ENCODE measurements around the gene POU2F2. TPM values are rescaled to one million over a fixed set of nuclear protein-coding genes. Genes with fewer than 3 reads are reported as not detected.

The POU2F2 gene
- total and polyA plus RNA-seq, 2 experiments from 2014 or later = 2.3 to 4.6 TPM

DNA sequence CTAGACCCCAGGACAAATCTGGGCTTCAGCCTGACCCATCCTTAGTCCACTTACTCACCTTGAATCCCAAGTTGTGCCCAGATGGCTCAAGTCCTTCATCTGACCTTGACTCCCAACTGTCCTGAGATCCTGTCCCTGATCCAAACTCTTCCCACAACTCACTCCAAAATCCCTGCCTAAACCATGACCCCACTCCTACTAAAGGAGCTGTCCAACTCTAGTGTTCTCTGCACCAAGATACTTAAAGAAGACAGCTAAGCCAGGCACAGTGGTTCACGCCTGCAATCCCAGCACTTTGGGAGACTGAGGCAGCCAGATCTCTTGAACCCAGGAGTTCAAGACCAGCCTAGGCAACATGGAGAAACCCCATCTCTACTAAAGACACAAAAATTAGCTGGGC lies 8.5 kb downstream of the POU2F2 start:
- Mint-ChIP-seq H3K36me3 (ENCODE audit: low read depth) (peaks cover 3% of the 10 kb centered on the region; the same call in 1 of the 3 replicates), H3K4me1 (peaks cover 14% of the 10 kb centered on the region), H3K9me3 (no peaks in the 10 kb centered on the region), H3K4me3 (no peak overlapping the region), H3K27me3 (ENCODE audit: insufficient read depth, low read depth, poor library complexity) (peaks cover 20% of the 10 kb centered on the region), H3K27ac (no peak overlapping the region)
- Histone ChIP-seq H3K36me3 (ENCODE audit: insufficient read depth) (no peaks in the 10 kb centered on the region), H4K20me1 (replicated peaks; ENCODE audit: insufficient read depth) (0 out of 2 replicates have a peak, but pooled peaks cover 3% of the 10 kb centered on the region), H3K4me1 (ENCODE audit: insufficient read depth) (peaks cover 15% of the 10 kb centered on the region; the same call in 1 of the 2 replicates), H3K79me2 (replicated peaks; ENCODE audit: insufficient read depth) (no peaks in the 10 kb centered on the region), H3K27ac (ENCODE audit: low read depth) (no peak overlapping the region), H2AFZ (no peak overlapping the region), H3K4me2 (no peak overlapping the region), H3K27me3 (ENCODE audit: insufficient read depth) (no peaks in the 10 kb centered on the region), H3K4me3 (no peak overlapping the region), H3F3A (replicated peaks; ENCODE audit: low read depth) (no peaks in the 10 kb centered on the region), H3K9me2 (ENCODE audit: insufficient read depth) (no peaks in the 10 kb centered on the region)
- ATAC-seq = no peak
- no peak for DNase-seq (ENCODE audit: low spot score)
- TF ChIP-seq, protein P1, sequence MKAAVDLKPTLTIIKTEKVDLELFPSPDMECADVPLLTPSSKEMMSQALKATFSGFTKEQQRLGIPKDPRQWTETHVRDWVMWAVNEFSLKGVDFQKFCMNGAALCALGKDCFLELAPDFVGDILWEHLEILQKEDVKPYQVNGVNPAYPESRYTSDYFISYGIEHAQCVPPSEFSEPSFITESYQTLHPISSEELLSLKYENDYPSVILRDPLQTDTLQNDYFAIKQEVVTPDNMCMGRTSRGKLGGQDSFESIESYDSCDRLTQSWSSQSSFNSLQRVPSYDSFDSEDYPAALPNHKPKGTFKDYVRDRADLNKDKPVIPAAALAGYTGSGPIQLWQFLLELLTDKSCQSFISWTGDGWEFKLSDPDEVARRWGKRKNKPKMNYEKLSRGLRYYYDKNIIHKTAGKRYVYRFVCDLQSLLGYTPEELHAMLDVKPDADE (IDR thresholded peaks at IDR 0.05) = no peak
- TF ChIP-seq REST (IDR thresholded peaks at IDR 0.05; ENCODE audit: unreplicated experiment) = no peak
- no peak for TF ChIP-seq CREB1 (CRISPR knock-in tag; IDR thresholded peaks at IDR 0.05; ENCODE audit: low read depth)
- TF ChIP-seq ZNF114 (CRISPR knock-in tag; IDR thresholded peaks at IDR 0.05) = no peak

- ATAC-seq (peak; percentile 37), DNase-seq (ENCODE audit: low spot score) (no peak)
- 0 out of 2 replicates have a peak, but pooled peaks cover 3% of the 10 kb centered on the region for H4K20me1 ChIP-seq (replicated peaks; ENCODE audit: insufficient read depth)
- no peaks in the 10 kb centered on the region for H3K79me2 ChIP-seq (replicated peaks; ENCODE audit: insufficient read depth)
- no peaks in the 10 kb centered on the region for H3F3A ChIP-seq (replicated peaks; ENCODE audit: low read depth)
- H3K9me2 ChIP-seq (ENCODE audit: insufficient read depth) = no peaks in the 10 kb centered on the region
- peaks cover 14% of the 10 kb centered on the region for H3K4me1 Mint-ChIP-seq
- no peak overlapping the region for H3K27ac Mint-ChIP-seq
- H3K4me3 ChIP-seq = no peak overlapping the region
- H3K4me3 Mint-ChIP-seq = no peak overlapping the region
- no peaks in the 10 kb centered on the region for H3K36me3 ChIP-seq (ENCODE audit: insufficient read depth)
- no peaks in the 10 kb centered on the region for H3K27me3 ChIP-seq (ENCODE audit: insufficient read depth)
- H3K27me3 Mint-ChIP-seq (ENCODE audit: insufficient read depth, low read depth, poor library complexity) = peaks cover 23% of the 10 kb centered on the region
- TF ChIP-seq ZNF114 (CRISPR knock-in tag; IDR thresholded peaks at IDR 0.05) (no peak), CTCF (conservative IDR thresholded peaks at IDR 0.05; ENCODE audit: low read depth in 2 of 2) (peak in 1 of 2 experiments; percentile 14; a peak in 1 of 4 replicates)
- H2AFZ ChIP-seq = no peak overlapping the region
- H3K36me3 Mint-ChIP-seq (ENCODE audit: low read depth) = peaks cover 3% of the 10 kb centered on the region; the same call in 1 of the 3 replicates
- no peaks in the 10 kb centered on the region for H3K9me3 Mint-ChIP-seq
- H3K4me2 ChIP-seq = no peak overlapping the region
- H3K4me1 ChIP-seq (ENCODE audit: insufficient read depth) = peaks cover 15% of the 10 kb centered on the region; the same call in 1 of the 2 replicates
- no peak overlapping the region for H3K27ac ChIP-seq (ENCODE audit: low read depth)
These were observed 9.3 kb downstream of the POU2F2 start for GRCh38 chr19:42122691-42123607.

Measured in GM23338 (cell line).